ENCODE data around the gene STAU1. TPM values are rescaled to one million over a fixed set of nuclear protein-coding genes. Genes with fewer than 3 reads are reported as not detected.

Gene STAU1
- total RNA-seq, 2 experiments from 2014 or later: 61.4 to 65.8 TPM

GRCh38 chr20:49234831-49235230 is 46.7 kb upstream of the STAU1 start:
- Mint-ChIP-seq H3K27me3 (no peaks in the 10 kb centered on the region), H3K4me1 (ENCODE audit: low read depth) (no peaks in the 10 kb centered on the region)

DNA sequence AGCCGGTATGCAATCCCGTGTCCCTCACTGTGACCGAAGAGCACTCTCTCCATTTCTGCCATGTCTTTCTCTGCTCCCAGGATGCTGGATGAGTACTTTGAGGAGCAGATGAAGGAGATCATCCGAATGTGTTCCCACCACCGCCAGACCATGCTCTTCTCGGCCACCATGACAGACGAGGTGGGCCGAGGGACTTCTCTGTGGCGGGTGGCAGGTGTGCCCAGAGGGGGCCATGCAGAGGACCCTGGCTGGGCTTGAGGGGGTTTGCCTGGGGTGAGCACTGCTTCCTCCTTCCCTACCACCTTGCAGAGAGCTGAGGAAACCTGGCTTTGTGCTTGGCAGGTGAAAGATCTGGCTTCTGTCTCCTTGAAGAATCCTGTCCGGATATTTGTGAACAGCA is 45.1 kb upstream of the STAU1 start:
- H3K27me3 Mint-ChIP-seq: no peaks in the 10 kb centered on the region
- H3K4me3 Mint-ChIP-seq: no peak overlapping the region
- Histone ChIP-seq H3K27me3 (ENCODE audit: control insufficient read depth in 1 of 2, insufficient read depth in 2 of 2, low read length in 2 of 2) (no peaks in the 10 kb centered on the region), H3K4me1 (ENCODE audit: insufficient read depth, low read length) (no peaks in the 10 kb centered on the region), H3K27ac (ENCODE audit: low read depth in 1 of 2, low read length in 2 of 2) (no peak overlapping the region), H3K4me3 (ENCODE audit: low read length) (no peak overlapping the region), H3K36me3 (ENCODE audit: insufficient read depth, low read length) (peaks cover 88% of the 10 kb centered on the region), H3K9me3 (ENCODE audit: control insufficient read depth in 1 of 2, insufficient read depth in 1 of 2, low read length in 2 of 2) (no peaks in the 10 kb centered on the region)
- no peaks in the 10 kb centered on the region for H3K9me3 Mint-ChIP-seq
- ChIA-PET POLR2A (no interaction called here), CTCF (interaction anchor here (0.5 kb wide), 1 partner anchor 16 kb away, joined by 3 read pairs; no protein-coding TSS in a partner anchor)
- ATAC-seq (ENCODE audit: poor library complexity) (no peak), DNase-seq (no peak)
- intact Hi-C loops (cut with DNase I, micrococcal nuclease): no loop called here
- no peak overlapping the region for H3K27ac Mint-ChIP-seq
- TF ChIP-seq, protein P1, sequence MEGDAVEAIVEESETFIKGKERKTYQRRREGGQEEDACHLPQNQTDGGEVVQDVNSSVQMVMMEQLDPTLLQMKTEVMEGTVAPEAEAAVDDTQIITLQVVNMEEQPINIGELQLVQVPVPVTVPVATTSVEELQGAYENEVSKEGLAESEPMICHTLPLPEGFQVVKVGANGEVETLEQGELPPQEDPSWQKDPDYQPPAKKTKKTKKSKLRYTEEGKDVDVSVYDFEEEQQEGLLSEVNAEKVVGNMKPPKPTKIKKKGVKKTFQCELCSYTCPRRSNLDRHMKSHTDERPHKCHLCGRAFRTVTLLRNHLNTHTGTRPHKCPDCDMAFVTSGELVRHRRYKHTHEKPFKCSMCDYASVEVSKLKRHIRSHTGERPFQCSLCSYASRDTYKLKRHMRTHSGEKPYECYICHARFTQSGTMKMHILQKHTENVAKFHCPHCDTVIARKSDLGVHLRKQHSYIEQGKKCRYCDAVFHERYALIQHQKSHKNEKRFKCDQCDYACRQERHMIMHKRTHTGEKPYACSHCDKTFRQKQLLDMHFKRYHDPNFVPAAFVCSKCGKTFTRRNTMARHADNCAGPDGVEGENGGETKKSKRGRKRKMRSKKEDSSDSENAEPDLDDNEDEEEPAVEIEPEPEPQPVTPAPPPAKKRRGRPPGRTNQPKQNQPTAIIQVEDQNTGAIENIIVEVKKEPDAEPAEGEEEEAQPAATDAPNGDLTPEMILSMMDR (IDR thresholded peaks at IDR 0.05): no peak
- peaks cover 91% of the 10 kb centered on the region for H3K36me3 Mint-ChIP-seq (ENCODE audit: low read depth)
- no peaks in the 10 kb centered on the region for H3K4me1 Mint-ChIP-seq (ENCODE audit: low read depth)

More at GRCh38 chr20:49234831-49235230, 46.7 kb upstream of the STAU1 start:
- intact Hi-C loops (cut with DNase I, micrococcal nuclease): no loop called here
- no peak overlapping the region for H3K27ac ChIP-seq (ENCODE audit: low read depth in 1 of 2, low read length in 2 of 2)
- TF ChIP-seq, protein P1 (IDR thresholded peaks at IDR 0.05): no peak
- ATAC-seq (ENCODE audit: poor library complexity): no peak
- peaks cover 87% of the 10 kb centered on the region for H3K36me3 ChIP-seq (ENCODE audit: insufficient read depth, low read length)
- H3K9me3 ChIP-seq (ENCODE audit: control insufficient read depth in 1 of 2, insufficient read depth in 1 of 2, low read length in 2 of 2): no peaks in the 10 kb centered on the region
- Mint-ChIP-seq H3K27ac (no peak overlapping the region), H3K9me3 (no peaks in the 10 kb centered on the region), H3K4me3 (no peak overlapping the region), H3K36me3 (ENCODE audit: low read depth) (peaks cover 94% of the 10 kb centered on the region)
- H3K4me3 ChIP-seq (ENCODE audit: low read length): no peak overlapping the region
- no peak for DNase-seq
- CTCF ChIA-PET: no interaction called here
- no peaks in the 10 kb centered on the region for H3K27me3 ChIP-seq (ENCODE audit: control insufficient read depth in 1 of 2, insufficient read depth in 2 of 2, low read length in 2 of 2)
- POLR2A ChIA-PET: no interaction called here
- no peaks in the 10 kb centered on the region for H3K4me1 ChIP-seq (ENCODE audit: insufficient read depth, low read length)

DNA sequence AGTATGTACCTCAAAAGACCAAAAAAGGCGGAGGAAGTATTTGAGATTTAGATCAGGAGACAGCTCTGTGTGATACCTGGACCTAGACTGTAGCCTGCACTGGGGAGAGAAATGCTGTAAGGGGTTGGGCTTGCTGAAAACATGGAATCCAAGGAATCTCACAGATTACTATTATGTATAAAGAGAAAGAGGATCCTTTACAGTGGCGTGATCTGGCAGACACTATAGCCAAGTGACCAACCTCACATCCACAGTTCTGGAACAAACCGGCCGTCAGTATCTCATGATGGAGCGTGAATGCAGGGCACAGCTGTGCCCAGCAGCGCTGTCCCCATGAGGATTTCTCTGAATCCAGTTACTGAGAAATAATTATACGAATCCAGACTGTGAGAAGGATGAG is 43.3 kb upstream of the STAU1 start:
- Histone ChIP-seq H3K27me3 (ENCODE audit: control insufficient read depth in 1 of 2, insufficient read depth in 2 of 2, low read length in 2 of 2) (no peaks in the 10 kb centered on the region), H3K27ac (ENCODE audit: low read depth in 1 of 2, low read length in 2 of 2) (no peak overlapping the region), H3K9me3 (ENCODE audit: control insufficient read depth in 1 of 2, insufficient read depth in 1 of 2, low read length in 2 of 2) (no peaks in the 10 kb centered on the region), H3K36me3 (ENCODE audit: insufficient read depth, low read length) (peaks cover 86% of the 10 kb centered on the region), H3K4me3 (ENCODE audit: low read length) (no peak overlapping the region), H3K4me1 (ENCODE audit: insufficient read depth, low read length) (no peaks in the 10 kb centered on the region)
- POLR2A ChIA-PET: interaction anchor here (1.4 kb wide), 1 partner anchor 13 kb away, joined by 3 read pairs; no protein-coding TSS in a partner anchor
- TF ChIP-seq, protein P1 (IDR thresholded peaks at IDR 0.05): no peak
- Mint-ChIP-seq H3K27ac (no peak overlapping the region), H3K4me3 (no peak overlapping the region), H3K27me3 (no peaks in the 10 kb centered on the region), H3K9me3 (no peaks in the 10 kb centered on the region), H3K4me1 (ENCODE audit: low read depth) (no peaks in the 10 kb centered on the region), H3K36me3 (ENCODE audit: low read depth) (peaks cover 92% of the 10 kb centered on the region)
- ATAC-seq (ENCODE audit: poor library complexity) (no peak), DNase-seq (no peak)
- CTCF ChIA-PET: no interaction called here
- intact Hi-C loops (cut with DNase I, micrococcal nuclease): no loop called here

Data from CD4-positive, alpha-beta T cell (primary cell).